Chondrocyte (in vitro differentiated cells): ENCODE measurements around the gene UBXN4. TPM values are rescaled to one million over a fixed set of nuclear protein-coding genes. Genes with fewer than 3 reads are reported as not detected.

Source experiments
- DNase-seq: peaks from one replicate; pipeline ENCODE4 v3.0.0; 2021; ENCODE audit warnings: mixed read lengths, low spot score
- H3K27ac Mint-ChIP-seq: one replicate; pipeline ENCODE4 v1.8.0; 2021; ENCODE audit warnings: mild to moderate bottlenecking, moderate library complexity, mixed read lengths; ENCODE audit not compliant: unreplicated experiment
- H3K27me3 Mint-ChIP-seq: 2 replicates; pipeline ENCODE4 v1.8.0; 2021; ENCODE audit warnings: low read depth, mixed read lengths
- H3K36me3 Mint-ChIP-seq: 2 replicates; pipeline ENCODE4 v1.8.0; 2021; ENCODE audit warnings: low read depth, mixed read lengths
- H3K4me1 Mint-ChIP-seq: 2 replicates; pipeline ENCODE4 v1.8.0; 2021; ENCODE audit warnings: low read depth, mild to moderate bottlenecking, mixed read lengths
- H3K4me3 Mint-ChIP-seq: one replicate; pipeline ENCODE4 v1.8.0; 2021; ENCODE audit warnings: mild to moderate bottlenecking, moderate library complexity, mixed read lengths; ENCODE audit not compliant: unreplicated experiment
- H3K9me3 Mint-ChIP-seq: 2 replicates; pipeline ENCODE4 v1.8.0; 2021; ENCODE audit warnings: low read depth, mixed read lengths
- total RNA-seq: library from RNA; stranded (reverse); gene quantifications from 3 replicates; pipeline ENCODE4 v1.2.1, GENCODE V29; 2021
- TF ChIP-seq, protein P1 (sequence below): fragments of 200-600 bp; sonication (generic); IDR thresholded peaks from 2 replicates; pipeline ENCODE4 v1.5.0; 2021; ENCODE audit warnings: antibody characterized with exemption, mild to moderate bottlenecking, moderate library complexity

Gene UBXN4
- total RNA-seq, 1 donor from 2014 or later = 72.5 TPM

DNA sequence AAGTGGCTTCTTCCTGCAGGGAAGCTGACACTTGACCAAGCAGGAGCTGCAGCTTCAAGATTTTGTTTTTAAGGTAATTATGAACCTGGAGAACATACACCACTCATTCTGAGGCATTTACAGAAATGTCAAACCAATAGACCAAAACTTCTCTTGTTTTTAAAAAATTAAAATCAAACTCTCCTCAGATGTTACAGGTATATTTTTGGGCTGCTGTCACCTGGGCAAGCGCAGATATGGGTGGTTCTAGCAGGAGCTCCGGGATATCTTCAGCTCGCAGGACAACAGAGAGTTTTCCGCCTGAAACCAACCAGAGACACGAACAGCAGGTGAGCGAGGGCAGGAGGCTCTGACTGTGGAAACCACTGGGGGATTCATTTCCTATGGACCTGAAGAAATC, 91.2 kb downstream of the UBXN4 start:
- TF ChIP-seq, protein P1, sequence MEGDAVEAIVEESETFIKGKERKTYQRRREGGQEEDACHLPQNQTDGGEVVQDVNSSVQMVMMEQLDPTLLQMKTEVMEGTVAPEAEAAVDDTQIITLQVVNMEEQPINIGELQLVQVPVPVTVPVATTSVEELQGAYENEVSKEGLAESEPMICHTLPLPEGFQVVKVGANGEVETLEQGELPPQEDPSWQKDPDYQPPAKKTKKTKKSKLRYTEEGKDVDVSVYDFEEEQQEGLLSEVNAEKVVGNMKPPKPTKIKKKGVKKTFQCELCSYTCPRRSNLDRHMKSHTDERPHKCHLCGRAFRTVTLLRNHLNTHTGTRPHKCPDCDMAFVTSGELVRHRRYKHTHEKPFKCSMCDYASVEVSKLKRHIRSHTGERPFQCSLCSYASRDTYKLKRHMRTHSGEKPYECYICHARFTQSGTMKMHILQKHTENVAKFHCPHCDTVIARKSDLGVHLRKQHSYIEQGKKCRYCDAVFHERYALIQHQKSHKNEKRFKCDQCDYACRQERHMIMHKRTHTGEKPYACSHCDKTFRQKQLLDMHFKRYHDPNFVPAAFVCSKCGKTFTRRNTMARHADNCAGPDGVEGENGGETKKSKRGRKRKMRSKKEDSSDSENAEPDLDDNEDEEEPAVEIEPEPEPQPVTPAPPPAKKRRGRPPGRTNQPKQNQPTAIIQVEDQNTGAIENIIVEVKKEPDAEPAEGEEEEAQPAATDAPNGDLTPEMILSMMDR = no peak
- H3K27me3 Mint-ChIP-seq = no peaks in the 10 kb centered on the region
- no peak for DNase-seq
- H3K27ac Mint-ChIP-seq = no peak overlapping the region
- H3K9me3 Mint-ChIP-seq = no peaks in the 10 kb centered on the region
- H3K4me3 Mint-ChIP-seq = no peak overlapping the region
- H3K36me3 Mint-ChIP-seq = no peaks in the 10 kb centered on the region
- H3K4me1 Mint-ChIP-seq = no peaks in the 10 kb centered on the region

Other genes starting within 250 kb of the UBXN4 start
- gene ZRANB3, start 210.6 kb upstream of the UBXN4 start, total RNA-seq = 5.9 to 10.1 TPM (median 7.0 TPM) in 3 replicates
- 28.2 to 33.2 TPM (median 31.3 TPM) in 3 replicates for gene R3HDM1, start 210.4 kb upstream of the UBXN4 start, total RNA-seq
- gene LCT, start 95.3 kb downstream of the UBXN4 start, total RNA-seq = not detected in 3 replicates
- gene MCM6, start 134.6 kb downstream of the UBXN4 start, total RNA-seq = 21.2 to 44.1 TPM (median 22.2 TPM) in 3 replicates
- gene DARS1, start 243.8 kb downstream of the UBXN4 start, total RNA-seq = 40.3 to 52.3 TPM (median 48.2 TPM) in 3 replicates